ENCODE results near the gene DLX3.

The DLX3 gene

GRCh38 chr17:49967621-49968404, 27.2 kb downstream of the DLX3 start:
- CTCF ChIA-PET: interaction anchor here (1.2 to 2.2 kb wide), 3 partner anchors 8 to 29 kb away, joined by 3 to 12 read pairs (median 5); no protein-coding TSS in a partner anchor

GRCh38 chr17:49967205-49967604, 27.8 kb downstream of the DLX3 start:
- TF ChIP-seq CTCF (IDR thresholded peaks at IDR 0.05; ENCODE audit: control extremely low read depth, extremely low read depth, low read depth, missing control alignments): no peak
- CTCF ChIA-PET: interaction anchor here (1.2 to 2.2 kb wide), 3 partner anchors 8 to 30 kb away, joined by 3 to 12 read pairs (median 5); no protein-coding TSS in a partner anchor
- POLR2A ChIA-PET: no interaction called here

More at GRCh38 chr17:49967621-49968404, 27.2 kb downstream of the DLX3 start:
- POLR2A ChIA-PET: no interaction called here
- no peak for TF ChIP-seq CTCF (IDR thresholded peaks at IDR 0.05; ENCODE audit: control extremely low read depth, extremely low read depth, low read depth, missing control alignments)
- no peak for DNase-seq (ENCODE audit: extremely low spot score)

GRCh38 chr17:49966767-49967166, 28.3 kb downstream of the DLX3 start:
- DNase-seq (ENCODE audit: extremely low spot score): no peak
- ChIA-PET POLR2A (no interaction called here), CTCF (interaction anchor here (1.2 to 2.2 kb wide), 3 partner anchors 9 to 31 kb away, joined by 3 to 12 read pairs (median 5); no protein-coding TSS in a partner anchor)
- TF ChIP-seq CTCF (IDR thresholded peaks at IDR 0.05; ENCODE audit: control extremely low read depth, extremely low read depth, low read depth, missing control alignments): no peak

More at GRCh38 chr17:49967205-49967604, 27.8 kb downstream of the DLX3 start:
- no peak for DNase-seq (ENCODE audit: extremely low spot score)

GRCh38 chr17:49965524-49965909, 29.5 kb downstream of the DLX3 start:
- DNase-seq (ENCODE audit: extremely low spot score): no peak
- ChIA-PET POLR2A (no interaction called here), CTCF (interaction anchor here (1.0 kb wide), 1 partner anchor 9 kb away, joined by 3 read pairs; no protein-coding TSS in a partner anchor)
- no peak for TF ChIP-seq CTCF (IDR thresholded peaks at IDR 0.05; ENCODE audit: control extremely low read depth, extremely low read depth, low read depth, missing control alignments)

- ChIA-PET CTCF (interaction anchor here (1.0 kb wide), 1 partner anchor 8 kb away, joined by 3 read pairs; no protein-coding TSS in a partner anchor), POLR2A (no interaction called here)
- DNase-seq (ENCODE audit: extremely low spot score): no peak
- no peak for TF ChIP-seq CTCF (IDR thresholded peaks at IDR 0.05; ENCODE audit: control extremely low read depth, extremely low read depth, low read depth, missing control alignments)
These were observed 30.1 kb downstream of the DLX3 start for GRCh38 chr17:49964769-49965523.

GRCh38 chr17:49964303-49964768, 30.7 kb downstream of the DLX3 start:
- no peak for TF ChIP-seq CTCF (IDR thresholded peaks at IDR 0.05; ENCODE audit: control extremely low read depth, extremely low read depth, low read depth, missing control alignments)
- CTCF ChIA-PET: interaction anchor here (1.1 kb wide), 1 partner anchor 407 kb away, joined by 3 read pairs; no protein-coding TSS in a partner anchor

More at GRCh38 chr17:49964303-49964768, 30.7 kb downstream of the DLX3 start:
- POLR2A ChIA-PET: no interaction called here
- no peak for DNase-seq (ENCODE audit: extremely low spot score)
